ENCODE measurements around the gene HINFP.
A peak's percentile ranks its signal among the peaks of the same experiment; 100 is the strongest.

DNA sequence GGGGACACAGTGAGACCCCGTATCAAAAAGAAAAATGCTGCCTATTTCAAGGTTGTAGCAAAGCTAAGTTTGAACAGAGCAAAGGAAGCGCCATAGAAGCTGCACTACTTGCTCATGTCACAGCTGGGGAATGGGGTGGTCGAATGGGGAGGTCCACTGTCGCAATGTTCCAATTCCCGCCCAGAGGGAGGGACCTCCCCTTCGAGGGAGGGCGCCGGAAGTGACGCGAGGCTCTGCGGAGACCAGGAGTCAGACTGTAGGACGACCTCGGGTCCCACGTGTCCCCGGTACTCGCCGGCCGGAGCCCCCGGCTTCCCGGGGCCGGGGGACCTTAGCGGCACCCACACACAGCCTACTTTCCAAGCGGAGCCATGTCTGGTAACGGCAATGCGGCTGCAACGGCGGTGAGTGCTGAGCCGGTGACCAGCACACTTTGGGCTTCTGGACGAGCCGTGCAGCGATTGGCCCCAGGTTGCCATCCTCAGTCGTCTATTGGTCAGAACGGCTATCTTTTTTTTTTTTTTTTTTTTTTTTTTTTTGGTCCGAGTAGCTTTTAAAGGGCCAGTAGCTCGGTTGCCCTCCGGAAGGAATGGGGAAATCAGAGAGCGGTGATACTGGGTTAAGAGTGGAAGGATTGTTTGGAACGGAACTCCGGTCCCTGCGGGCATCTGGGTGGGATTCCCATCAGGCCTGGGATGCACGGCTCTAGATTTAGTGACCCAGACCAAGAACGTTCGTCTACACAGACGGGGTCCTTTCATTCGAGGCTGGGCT lies 36.5 kb upstream of the HINFP start, which contains the start of gene HMBS:
- TF ChIP-seq POLR2A (IDR thresholded peaks at IDR 0.05; ENCODE audit: low read depth, low read length), result peak; percentile 68; the same call in 1 of the 2 replicates
- no peak for TF ChIP-seq RAD21 (IDR thresholded peaks at IDR 0.05; ENCODE audit: low read length)
- TF ChIP-seq, protein P1, sequence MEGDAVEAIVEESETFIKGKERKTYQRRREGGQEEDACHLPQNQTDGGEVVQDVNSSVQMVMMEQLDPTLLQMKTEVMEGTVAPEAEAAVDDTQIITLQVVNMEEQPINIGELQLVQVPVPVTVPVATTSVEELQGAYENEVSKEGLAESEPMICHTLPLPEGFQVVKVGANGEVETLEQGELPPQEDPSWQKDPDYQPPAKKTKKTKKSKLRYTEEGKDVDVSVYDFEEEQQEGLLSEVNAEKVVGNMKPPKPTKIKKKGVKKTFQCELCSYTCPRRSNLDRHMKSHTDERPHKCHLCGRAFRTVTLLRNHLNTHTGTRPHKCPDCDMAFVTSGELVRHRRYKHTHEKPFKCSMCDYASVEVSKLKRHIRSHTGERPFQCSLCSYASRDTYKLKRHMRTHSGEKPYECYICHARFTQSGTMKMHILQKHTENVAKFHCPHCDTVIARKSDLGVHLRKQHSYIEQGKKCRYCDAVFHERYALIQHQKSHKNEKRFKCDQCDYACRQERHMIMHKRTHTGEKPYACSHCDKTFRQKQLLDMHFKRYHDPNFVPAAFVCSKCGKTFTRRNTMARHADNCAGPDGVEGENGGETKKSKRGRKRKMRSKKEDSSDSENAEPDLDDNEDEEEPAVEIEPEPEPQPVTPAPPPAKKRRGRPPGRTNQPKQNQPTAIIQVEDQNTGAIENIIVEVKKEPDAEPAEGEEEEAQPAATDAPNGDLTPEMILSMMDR (conservative IDR thresholded peaks at IDR 0.05; ENCODE audit: low read depth, low read length), result no peak
- peak; percentile 65; the same call in 1 of the 2 replicates for TF ChIP-seq MXI1 (IDR thresholded peaks at IDR 0.05; ENCODE audit: borderline replicate concordance, low read depth, low read length)
- TF ChIP-seq MAFK (IDR thresholded peaks at IDR 0.05; ENCODE audit: low read depth, low read length), result no peak
- TF ChIP-seq SMC3 (IDR thresholded peaks at IDR 0.05; ENCODE audit: low read depth, low read length), result no peak
- peak; percentile 77 for TF ChIP-seq USF2 (IDR thresholded peaks at IDR 0.05; ENCODE audit: low read depth, low read length)

Measured in IMR-90 (cell line).